GM18502 (cell line): Measurements from ENCODE around the gene EFCC1.

Experiments
- ATAC-seq: cut with Tn5 transposase; IDR thresholded peaks from one replicate; pipeline ENCODE4 v1.9.1; 2021; ENCODE audit warnings: mild to moderate bottlenecking; ENCODE audit not compliant: unreplicated experiment, poor library complexity

Gene EFCC1

DNA sequence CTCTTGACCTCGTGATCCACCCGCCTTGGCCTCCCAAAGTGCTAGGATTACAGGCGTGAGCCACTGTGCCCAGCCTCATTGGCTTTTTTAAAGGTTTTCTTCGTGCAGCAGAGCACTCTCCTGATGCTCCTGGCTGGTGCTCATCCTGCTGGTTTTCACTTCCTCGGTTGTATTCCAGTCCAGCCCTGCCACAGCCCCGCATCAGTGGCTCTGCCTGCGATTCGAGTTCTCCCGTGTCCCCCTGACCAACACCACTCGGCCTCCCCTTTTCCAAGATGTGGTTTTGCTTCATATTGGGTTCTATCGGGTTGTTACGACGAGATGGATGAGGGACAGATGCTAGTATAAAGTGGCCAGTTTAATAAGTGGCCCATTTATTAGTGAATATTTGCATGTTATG is 27.8 kb downstream of the EFCC1 start:
- no peak for ATAC-seq

DNA sequence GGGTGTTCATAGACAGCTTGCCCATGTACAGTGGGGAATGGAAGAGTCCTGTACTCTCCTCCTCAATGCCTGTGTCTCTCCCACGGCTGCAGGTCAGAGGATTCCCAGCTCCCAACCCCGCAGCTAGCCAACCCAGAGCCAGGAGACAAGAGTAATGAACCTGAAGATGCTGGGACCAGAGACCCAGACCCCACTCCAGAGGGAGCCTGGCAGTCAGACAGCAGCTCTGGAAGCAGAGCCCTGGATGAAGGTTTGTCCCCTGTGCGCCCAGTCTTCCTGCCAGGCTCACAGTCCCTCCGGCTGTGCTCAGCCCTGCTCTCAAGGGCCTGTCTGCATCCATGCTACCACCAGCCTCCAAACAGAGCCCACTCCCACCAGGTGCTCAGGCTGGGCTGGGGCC is 29.5 kb downstream of the EFCC1 start:
- no peak for ATAC-seq

DNA sequence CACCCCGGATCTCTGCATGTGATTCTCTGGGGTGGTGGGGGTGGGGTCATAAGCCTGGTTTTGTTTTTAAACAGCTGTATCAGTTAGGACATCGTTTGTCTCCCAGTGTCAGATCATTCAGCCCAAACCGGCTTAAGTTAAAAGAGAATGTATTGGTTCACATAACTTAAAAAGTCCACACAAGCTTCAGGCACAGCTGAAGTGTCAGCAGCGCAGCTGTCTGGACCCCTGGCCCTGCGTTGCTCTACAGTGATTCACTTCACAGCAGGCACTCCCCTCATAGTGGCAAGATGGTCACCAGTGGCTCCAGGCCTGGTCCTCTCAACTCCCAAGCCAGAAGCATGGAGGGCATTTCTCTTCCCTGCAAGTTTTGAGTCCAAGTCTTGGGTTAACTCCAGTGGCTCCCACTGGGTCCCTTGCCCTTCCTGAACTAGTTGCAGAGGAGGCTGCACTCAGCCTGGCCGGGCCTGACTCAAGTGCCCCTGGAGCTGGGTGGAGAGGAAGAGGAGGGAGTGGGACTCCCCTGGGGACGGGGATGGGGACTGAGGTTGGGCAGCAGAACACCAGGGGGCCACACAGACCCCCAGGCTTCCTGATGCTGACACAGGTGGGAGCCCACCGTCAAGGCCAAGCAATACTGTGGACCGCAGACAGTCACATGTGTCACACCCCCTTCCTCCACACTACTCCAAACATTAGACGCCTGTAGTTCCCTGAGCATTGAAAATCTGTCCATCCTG is 30.5 kb downstream of the EFCC1 start:
- no peak for ATAC-seq

DNA sequence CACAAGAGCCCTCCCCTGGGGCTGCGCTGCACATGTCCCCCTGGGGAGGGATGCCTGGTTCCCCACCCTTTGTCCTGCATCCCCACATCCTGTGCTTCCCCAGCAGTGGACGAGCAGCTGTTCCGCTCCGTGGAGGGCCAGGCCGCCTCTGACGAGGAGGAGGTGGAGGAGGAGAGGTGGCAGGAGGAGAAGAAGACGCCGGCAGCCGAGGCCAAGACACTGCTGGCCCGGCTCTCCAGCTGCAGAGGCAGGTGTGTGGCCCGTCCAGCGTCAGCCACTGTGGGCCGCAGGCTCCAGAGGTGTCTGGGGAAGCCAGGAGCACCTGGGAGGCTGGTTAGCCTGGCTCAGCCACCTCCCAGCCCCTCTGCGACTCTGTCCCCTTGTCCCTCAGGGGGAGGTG is 31.6 kb downstream of the EFCC1 start:
- no peak for ATAC-seq

DNA sequence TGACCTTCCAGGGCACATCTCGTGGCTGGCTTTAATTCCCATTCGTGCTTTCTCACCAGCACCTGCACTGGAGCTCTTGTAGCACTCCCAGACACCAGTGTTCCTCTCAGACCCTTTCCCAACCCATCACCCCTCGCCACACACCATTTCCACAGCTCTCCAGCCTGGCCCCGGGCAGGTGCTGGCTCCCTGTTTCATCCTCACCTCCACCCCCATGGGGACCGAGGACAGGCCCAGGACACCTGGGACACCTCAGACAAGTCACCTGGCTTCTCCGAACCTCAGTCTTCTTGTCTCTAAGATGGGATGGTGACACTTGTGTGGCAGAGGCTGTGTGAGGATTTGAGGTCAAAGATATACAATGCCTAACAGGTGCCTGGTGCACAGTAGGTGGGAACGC is 32.0 kb downstream of the EFCC1 start:
- ATAC-seq = no peak

DNA sequence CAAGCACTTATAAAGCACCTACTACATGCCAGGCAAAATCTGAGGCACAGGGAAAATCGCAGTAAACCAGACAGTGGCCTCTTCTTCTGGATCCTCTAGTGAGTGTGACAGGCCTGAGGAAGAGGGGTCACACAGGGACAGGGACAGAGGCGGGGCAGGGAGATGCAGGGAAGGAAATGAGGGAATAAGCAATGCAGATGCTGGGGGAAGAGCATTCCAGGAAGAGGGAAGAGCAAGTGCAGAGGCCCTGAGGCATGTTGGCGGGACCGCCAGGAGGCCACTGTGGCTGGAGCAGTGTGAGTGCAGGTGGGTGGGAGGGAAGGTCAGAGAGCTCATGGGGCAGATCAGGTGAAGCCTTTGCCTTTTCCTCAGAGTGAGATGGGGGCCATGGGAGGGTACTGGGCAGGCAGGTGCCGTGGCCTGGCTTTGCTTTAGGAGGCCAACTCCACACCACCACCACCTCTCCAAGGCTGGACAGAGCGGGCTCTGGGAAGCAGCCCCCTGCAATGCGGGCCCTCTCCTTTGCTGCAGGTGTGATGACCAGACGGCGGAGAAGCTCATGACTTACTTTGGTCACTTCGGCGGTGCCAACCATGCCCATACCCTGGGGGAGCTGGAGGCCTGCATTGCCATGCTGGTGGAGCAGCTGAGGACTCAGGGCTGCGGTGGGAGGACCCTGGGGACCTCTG is 32.7 kb downstream of the EFCC1 start:
- ATAC-seq = no peak

DNA sequence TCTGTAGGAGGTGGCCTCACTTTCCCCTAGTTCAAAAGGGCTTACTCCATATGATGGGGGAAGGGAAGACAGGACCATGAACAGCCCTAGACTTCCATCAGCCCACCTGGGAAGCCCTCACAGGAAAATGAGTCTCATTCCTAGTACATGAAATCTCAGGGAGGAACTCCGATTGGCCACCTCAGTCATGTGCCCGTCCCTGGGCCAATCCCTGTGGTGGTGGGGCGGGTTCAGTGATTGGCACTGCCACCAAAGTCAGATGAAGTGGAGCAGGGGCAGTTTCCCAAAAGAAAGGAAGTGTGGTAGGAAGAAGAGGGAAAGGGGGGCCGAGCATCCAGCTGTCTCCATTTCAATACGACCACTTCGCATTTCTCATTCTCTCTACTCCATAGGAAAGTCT is 33.5 kb downstream of the EFCC1 start:
- ATAC-seq = no peak

DNA sequence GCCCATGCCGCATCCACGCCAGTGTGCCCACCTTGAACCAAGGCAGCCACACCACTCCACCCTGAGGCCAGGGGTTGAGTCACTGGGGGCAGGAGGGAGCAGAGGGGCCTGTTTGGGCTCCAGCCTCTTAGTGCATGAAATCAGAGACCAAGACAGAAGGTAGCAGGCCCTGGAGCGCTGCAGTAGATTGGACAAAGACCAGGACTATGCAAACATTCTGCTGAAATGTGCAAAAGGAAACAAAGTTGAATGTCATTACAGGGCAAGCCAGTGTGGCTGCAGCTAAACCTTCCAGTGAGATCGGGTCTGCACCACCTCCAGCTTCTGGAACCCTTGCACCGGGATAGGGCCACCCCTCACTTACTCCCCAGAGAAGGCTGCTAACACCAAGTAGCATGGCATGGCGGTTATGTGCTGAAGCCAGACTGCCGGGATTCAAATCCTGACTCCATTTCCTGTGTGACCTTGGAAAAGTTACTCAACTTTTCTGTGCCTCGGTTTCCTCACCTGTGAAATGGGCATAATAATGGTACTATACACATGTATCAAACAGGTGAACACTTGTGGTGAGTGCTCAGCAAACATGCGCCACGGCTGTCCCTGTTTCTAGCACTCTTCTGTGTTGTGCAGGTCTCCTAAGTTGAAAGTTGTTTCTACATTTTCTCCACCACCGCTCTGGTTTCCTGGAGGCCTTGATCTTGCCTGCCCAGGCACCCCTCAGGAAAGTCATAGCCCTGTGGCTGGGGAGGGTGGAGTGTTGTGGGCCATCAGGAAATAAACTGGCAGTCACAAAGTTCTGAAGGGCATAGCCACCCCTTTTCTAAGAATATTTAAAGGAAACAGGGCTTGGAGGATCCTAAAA is 34.5 kb downstream of the EFCC1 start:
- no peak for ATAC-seq

DNA sequence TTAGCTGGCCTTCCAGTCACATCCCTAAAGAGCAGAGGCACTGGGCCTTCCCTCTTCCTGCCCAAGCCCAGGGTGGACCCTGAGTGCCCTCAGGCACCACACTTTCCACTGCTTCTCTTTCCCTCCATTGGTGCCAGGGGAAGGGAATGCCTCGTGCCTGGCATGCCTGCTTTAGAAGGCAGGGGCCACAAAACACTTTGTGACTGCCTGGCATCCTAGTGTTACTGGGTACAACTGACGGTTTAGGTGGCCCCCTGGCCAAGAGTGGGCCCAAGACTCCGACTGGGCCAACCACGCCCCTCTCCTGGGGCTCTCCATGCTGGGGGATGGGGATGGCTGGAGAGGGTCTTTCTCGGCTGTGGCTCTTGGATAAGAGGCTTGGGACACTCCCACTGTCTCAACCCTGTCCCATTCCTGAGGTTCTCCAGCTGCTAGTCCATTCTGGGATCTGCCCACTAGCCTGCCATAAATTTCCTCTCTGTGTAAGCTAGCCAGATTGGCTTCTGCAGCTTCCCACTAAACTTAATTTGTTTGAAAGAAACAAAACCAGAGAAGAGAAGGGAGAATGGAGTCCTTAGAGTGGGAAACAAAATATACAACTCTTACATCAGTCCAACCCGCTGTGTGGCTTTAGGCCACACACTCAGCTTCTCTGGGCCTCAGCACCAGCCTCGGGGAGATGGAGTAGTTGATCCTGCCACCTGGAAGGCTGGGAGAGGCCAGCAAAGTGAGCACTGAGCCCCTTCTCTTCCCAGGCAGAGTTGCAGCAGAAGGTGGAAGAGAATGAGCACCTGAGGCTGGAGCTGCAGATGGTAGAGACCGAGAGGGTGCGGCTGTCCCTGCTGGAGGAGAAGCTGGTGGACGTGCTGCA is 35.4 kb downstream of the EFCC1 start:
- no peak for ATAC-seq

DNA sequence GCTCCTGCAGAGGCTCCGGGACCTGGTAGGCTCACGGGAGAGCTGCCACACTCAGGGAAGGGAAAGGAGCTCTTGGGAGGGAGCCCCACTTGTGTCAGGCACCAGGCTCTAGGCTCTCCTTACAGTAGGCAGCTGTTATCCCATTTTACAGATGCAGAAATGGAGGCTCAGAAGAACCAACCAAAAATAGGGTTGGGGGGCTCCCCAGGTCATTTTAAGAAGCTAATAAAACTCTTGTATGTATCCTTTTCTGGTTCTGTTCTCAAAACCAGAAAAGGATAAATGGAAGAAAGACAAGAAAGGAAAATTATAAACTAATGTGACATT is 36.0 kb downstream of the EFCC1 start:
- ATAC-seq = no peak

DNA sequence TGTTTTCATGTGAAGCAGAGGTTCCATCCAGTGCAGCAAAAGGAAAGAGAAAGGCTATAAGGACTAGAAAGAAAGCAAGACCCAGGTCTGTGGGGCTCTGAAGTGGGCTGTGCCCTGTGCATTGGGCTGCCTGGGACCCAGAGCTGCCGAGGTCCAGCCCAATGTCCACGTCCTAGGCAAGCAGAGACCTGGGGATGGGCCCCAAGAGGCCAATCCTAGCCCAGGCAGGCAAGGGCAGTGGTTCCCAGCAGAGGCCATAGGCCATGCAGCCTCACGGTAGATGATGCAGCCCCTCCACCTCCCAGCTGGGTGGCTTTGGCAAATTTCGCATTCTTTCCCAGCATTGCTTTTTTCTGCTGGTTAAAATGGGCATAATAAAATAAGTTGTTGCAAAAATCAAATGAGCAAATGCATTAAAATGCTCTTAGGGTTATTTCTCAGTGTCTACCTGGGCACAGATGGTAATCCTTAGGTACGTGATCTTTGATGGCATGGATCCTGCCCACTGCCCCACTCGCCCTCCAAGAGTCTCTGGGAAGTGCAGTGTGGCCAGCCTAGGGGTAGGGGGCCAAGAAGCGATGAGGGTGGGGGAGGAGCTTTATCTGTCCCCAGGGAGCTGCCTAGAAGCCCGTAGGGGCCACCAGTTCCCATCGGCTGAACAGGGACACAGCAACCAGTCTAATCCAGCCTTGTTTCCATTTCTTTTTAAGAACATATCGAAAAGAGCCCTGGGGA is 37.2 kb downstream of the EFCC1 start:
- no peak for ATAC-seq

DNA sequence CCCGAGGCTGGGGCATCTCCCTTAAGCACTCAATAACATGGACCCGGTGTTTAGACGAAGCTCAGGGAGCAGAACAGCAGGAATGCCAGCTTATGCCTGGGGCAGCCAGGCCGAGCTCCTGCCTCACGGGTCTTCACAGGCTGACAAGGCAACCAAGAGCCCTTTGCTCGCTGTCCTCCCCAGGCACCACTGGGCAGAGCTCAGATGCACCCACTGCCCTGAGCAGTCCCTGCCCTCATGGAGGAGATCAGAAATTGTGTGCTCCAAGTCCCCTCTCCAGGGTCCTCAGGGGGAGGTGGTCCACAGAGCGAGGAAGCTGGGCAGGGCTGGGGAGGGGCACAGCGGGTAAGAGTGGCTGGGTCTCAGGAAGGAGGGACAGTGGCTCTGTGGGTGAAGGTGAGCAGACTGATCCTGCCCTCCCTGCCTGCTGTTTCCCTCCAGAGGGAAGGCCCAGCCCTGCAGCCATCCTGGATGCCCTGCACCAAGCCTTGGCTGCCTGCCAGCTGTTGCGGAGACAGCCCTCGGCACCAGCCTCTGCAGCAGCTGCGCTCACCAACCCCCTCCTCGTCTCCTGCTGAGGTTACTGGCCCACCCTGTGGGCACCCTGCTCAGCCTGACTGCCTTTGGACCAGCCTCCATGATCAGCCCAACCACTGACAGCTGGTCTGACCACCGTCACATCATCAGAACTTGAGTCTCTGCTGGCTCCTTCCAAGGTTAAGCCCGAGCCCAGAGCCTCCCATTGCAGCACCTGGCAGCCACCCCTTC is 38.4 kb downstream of the EFCC1 start:
- ATAC-seq = no peak

DNA sequence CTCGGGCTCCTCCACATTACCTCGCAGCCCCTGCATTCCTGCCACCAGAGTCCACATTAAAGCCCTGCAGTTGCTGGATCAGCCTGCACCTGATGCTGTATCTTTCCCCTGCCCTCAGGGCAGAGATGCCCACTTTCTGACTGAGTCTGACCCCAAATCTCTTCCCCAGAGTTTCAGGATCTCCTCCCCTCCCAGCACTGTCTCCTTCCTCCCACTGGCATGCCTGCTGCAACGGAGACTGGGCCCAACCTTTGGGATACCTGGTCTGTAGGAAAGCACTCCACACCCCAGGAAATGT is 38.9 kb downstream of the EFCC1 start:
- ATAC-seq = no peak

DNA sequence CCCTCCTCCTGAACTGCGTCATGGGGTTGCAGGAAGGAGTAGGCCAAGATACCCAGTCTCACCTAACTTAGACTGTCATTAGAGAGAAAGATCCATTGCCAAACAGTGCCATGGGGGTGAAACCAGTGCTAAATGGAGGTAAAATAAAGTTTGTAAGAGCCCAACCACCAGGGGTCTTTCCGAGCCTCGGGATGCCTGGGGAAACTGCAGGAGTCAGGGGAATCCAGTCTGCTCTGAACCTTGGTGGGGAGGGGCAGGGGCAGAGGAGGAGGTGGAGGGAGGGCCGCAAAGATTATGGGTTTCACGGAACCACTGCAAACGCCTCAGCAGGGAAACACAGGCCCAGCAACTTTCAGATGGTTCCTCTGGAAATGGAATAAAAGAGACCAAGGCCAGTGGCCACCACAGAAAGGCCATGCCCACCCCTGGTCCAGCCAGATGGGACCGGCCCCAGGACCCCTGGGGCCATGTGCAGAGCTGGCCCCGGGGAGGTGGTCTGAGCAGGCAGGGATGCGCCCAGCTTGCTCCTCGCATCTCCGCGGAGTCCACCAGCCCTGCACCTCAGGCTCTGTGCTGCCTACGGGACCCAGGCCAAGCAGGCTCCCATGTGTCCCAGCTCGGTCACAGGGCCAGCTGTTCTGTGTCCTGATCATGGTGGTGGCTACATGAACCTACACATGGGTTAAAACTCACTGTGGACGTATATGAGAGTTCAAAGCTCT is 39.6 kb downstream of the EFCC1 start:
- no peak for ATAC-seq

DNA sequence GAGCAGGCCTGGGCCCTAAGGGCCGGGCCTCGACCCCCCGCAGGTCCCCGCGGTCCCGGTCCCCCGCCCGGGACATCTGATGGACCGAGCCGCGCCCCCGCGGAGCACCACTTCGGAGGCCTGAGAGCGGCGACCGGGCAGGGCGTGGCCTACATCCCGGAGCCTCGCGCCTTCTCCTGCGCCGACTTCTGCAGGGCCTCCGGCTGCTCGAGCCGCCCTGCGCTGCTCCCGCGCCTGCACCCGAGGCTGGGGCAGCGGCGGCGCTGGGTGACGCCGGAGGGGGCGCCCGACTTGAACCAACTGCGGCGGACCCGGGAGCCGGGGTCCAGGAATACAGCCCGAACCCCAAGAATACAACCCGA is 44.6 kb downstream of the EFCC1 start:
- ATAC-seq = no peak

DNA sequence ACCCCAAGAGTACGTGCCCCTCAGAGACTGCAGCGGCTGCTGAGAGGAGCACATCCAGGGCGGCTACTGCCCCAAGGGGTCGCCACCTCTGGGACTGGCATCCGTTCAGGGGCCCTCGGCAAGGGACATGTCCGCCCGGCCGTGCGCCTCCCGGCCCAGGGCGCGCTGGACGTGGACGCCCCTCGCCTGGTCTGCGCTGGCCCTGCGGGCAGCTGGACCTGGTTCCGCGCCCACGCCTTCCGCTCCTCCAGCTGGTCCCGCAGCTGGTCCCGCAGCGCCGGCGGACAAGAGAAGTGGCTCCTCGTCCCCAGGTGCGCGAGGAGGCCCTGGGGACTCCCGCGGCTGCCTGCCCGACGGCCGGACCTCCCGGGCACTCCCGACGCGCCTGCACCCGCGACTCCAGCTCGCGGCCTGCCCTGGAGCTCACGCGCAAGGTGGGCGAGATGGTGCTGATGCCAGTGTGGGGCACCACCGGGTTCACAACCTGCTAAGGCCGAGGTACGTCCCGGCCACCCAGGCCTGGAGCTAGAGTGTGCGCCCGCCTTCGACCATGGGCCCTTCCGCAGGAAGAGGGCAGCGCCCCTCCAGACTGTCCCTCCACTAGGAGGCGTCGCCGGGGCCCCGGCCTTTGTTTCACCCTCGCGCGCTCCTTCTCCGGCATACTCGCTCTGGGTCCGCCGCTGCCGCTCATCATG is 45.1 kb downstream of the EFCC1 start:
- no peak for ATAC-seq

DNA sequence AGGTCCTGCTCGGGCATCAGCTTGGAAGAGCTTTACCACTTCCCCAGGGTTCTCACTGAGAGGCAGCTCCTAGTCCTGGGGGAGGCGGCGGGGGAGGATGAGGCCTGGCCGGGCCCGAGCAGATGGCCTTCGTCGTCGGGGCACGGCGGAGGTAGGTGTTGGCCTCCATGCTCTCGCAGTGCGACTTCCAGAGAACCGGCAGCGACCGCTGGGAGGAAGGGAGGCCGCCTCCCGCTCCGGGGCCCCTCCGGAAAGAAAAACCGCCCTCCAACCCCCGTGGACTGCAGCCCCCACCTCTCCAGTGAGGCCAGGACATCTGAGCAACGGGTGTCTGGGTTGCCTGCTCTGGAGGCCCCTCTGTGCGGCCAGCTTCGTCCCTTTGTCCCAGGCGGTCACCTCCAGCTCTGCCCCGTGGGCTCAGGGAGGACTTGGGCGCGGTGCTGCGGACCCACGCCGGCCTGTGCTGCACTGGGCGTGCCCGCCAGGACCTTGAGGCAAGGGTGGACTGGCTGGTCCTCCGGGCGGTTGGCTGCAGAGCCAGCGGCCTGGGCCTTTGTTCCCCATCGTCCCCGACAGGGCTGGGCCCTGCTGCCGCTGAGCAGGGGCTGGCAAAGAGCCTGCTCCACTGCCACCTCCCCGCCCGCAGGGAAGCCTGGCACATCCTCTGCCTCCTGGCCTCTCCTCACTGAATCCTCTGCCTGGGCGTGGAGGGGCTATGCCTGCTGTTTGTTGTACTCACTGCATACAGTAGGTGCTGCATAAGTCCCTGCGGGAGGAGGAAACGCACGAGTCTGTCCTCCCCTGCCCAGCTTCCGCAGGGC is 45.8 kb downstream of the EFCC1 start:
- ATAC-seq = no peak

DNA sequence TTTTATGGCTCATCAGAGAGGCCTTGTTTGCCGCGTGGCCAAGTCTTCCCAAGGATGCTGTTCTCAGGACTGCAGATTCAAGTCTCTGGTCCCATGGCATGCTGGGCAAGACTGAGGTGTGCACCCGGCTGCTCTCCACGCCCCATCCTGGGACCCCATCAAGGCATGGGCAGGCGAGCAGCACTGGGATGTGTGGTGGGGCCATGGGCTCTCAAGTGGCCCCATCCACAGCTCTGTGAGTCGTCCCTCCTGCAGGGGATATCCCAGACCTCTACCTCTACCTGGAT is 46.4 kb downstream of the EFCC1 start:
- no peak for ATAC-seq
